Endothelial cell (in vitro differentiated cells): ENCODE measurements around the gene CLCF1. TPM values are rescaled to one million over a fixed set of nuclear protein-coding genes. Genes with fewer than 3 reads are reported as not detected.

Experiments
- DNase-seq: peaks from one replicate; pipeline ENCODE4 v3.0.0; 2021; ENCODE audit warnings: low spot score
- H3K27ac Mint-ChIP-seq: one replicate; pipeline ENCODE4 v1.8.0; 2021; ENCODE audit warnings: mixed read lengths, inconsistent platforms; ENCODE audit not compliant: unreplicated experiment
- H3K27me3 Mint-ChIP-seq: one replicate; pipeline ENCODE4 v1.8.0; 2021; ENCODE audit warnings: mild to moderate bottlenecking, moderate library complexity, mixed read lengths, inconsistent platforms; ENCODE audit not compliant: unreplicated experiment
- H3K36me3 Mint-ChIP-seq: one replicate; pipeline ENCODE4 v1.8.0; 2021; ENCODE audit warnings: mild to moderate bottlenecking, low read depth, mixed read lengths, inconsistent platforms; ENCODE audit not compliant: unreplicated experiment
- H3K4me1 Mint-ChIP-seq: one replicate; pipeline ENCODE4 v1.8.0; 2021; ENCODE audit warnings: mild to moderate bottlenecking, mixed read lengths, inconsistent platforms; ENCODE audit not compliant: unreplicated experiment
- H3K4me3 Mint-ChIP-seq: one replicate; pipeline ENCODE4 v1.8.0; 2021; ENCODE audit warnings: mild to moderate bottlenecking, mixed read lengths, inconsistent platforms; ENCODE audit not compliant: unreplicated experiment
- H3K9me3 Mint-ChIP-seq: one replicate; pipeline ENCODE4 v1.8.0; 2021; ENCODE audit warnings: mixed read lengths, inconsistent platforms; ENCODE audit not compliant: unreplicated experiment
- CTCF ChIP-seq: fragments of 200-600 bp; sonication (generic); IDR thresholded peaks from one replicate; pipeline ENCODE4 v1.5.0; 2021; ENCODE audit warnings: antibody characterized with exemption; ENCODE audit not compliant: unreplicated experiment
- total RNA-seq: library from RNA; stranded (reverse); fragmentation: NEBNext Ultra II Directional; extraction: Animal tissue kit (Norgen Biotek cat#: 25700); gene quantifications from one replicate; pipeline ENCODE4 v1.2.1, GENCODE V29; 2021; ENCODE audit not compliant: unreplicated experiment

Gene CLCF1
- total RNA-seq, 1 donor from 2014 or later = 12.6 TPM

GRCh38 chr11:67356387-67356863, 17.0 kb downstream of the CLCF1 start:
- H3K27me3 Mint-ChIP-seq = peaks cover 5% of the 10 kb centered on the region
- H3K36me3 Mint-ChIP-seq = no peaks in the 10 kb centered on the region
- no peaks in the 10 kb centered on the region for H3K9me3 Mint-ChIP-seq
- H3K4me1 Mint-ChIP-seq = peaks cover 33% of the 10 kb centered on the region
- DNase-seq = no peak
- no peak for TF ChIP-seq CTCF
- H3K27ac Mint-ChIP-seq = peak overlapping the region; percentile 58
- no peak overlapping the region for H3K4me3 Mint-ChIP-seq

GRCh38 chr11:67355794-67356386, 17.5 kb downstream of the CLCF1 start:
- Mint-ChIP-seq H3K27me3 (peaks cover 5% of the 10 kb centered on the region), H3K4me3 (no peak overlapping the region), H3K27ac (no peak overlapping the region), H3K9me3 (no peaks in the 10 kb centered on the region), H3K4me1 (peaks cover 38% of the 10 kb centered on the region), H3K36me3 (no peaks in the 10 kb centered on the region)
- DNase-seq = no peak
- TF ChIP-seq CTCF = no peak

- Mint-ChIP-seq H3K4me1 (peaks cover 40% of the 10 kb centered on the region), H3K27ac (no peak overlapping the region), H3K27me3 (peaks cover 5% of the 10 kb centered on the region), H3K36me3 (no peaks in the 10 kb centered on the region), H3K4me3 (no peak overlapping the region), H3K9me3 (no peaks in the 10 kb centered on the region)
- TF ChIP-seq CTCF = no peak
- no peak for DNase-seq
These were observed 18.2 kb downstream of the CLCF1 start for GRCh38 chr11:67355023-67355793.

- DNase-seq = no peak
- Mint-ChIP-seq H3K27ac (peak overlapping the region; percentile 97), H3K9me3 (no peaks in the 10 kb centered on the region), H3K4me3 (peak overlapping the region; percentile 91), H3K4me1 (peaks cover 49% of the 10 kb centered on the region), H3K27me3 (peaks cover 8% of the 10 kb centered on the region), H3K36me3 (no peaks in the 10 kb centered on the region)
- no peak for TF ChIP-seq CTCF
These were observed 19.0 kb downstream of the CLCF1 start for GRCh38 chr11:67354075-67355022.
